Aorta (tissue), 5 donors: ENCODE measurements around the gene SLC25A34. TPM values are rescaled to one million over a fixed set of nuclear protein-coding genes. Genes with fewer than 3 reads are reported as not detected.

ENCODE experiments used
- ATAC-seq: fragments of 200-7000 bp; cut with Tn5 transposase; one replicate; pipeline ENCODE4 v1.9.1; 2022; ENCODE audit warnings: moderate library complexity; ENCODE audit not compliant: low FRiP score
- DNase-seq, 2 donors: peaks; one replicate each; pipeline ENCODE4 v3.0.0-alpha.2; 2020
- H3K27ac ChIP-seq, 2 donors: one replicate each; pipeline ENCODE4 v1.5.1; 2013; ENCODE audit warnings: low read length in 2 of 2, mild to moderate bottlenecking in 2 of 2, moderate library complexity in 2 of 2, control low read depth in 1 of 2, inconsistent platforms in 1 of 2, low read depth in 1 of 2
- H3K27me3 ChIP-seq, 2 donors: one replicate each; pipeline ENCODE4 v1.6.1; 2013; ENCODE audit warnings: control low read depth in 1 of 2, low read length in 1 of 2, mild to moderate bottlenecking in 1 of 2, moderate library complexity in 1 of 2; ENCODE audit not compliant: insufficient read depth in 2 of 2, control insufficient read depth in 1 of 2
- H3K36me3 ChIP-seq, 2 donors: one replicate each; pipeline ENCODE4 v1.6.1; 2013; ENCODE audit warnings: control low read depth in 1 of 2, low read length in 1 of 2, mild to moderate bottlenecking in 1 of 2; ENCODE audit not compliant: insufficient read depth in 2 of 2, control insufficient read depth in 1 of 2
- H3K4me1 ChIP-seq, 2 donors: one replicate each; pipeline ENCODE4 v1.6.1; 2013; ENCODE audit warnings: low read length in 2 of 2, control low read depth in 1 of 2, mild to moderate bottlenecking in 1 of 2, moderate library complexity in 1 of 2; ENCODE audit not compliant: insufficient read depth in 2 of 2, control insufficient read depth in 1 of 2
- H3K4me3 ChIP-seq, 2 donors: one replicate each; pipeline ENCODE4 v1.5.1; 2013; ENCODE audit warnings: low read length in 2 of 2, control low read depth in 1 of 2, mild to moderate bottlenecking in 1 of 2
- H3K9me3 ChIP-seq: one replicate; pipeline ENCODE4 v1.6.1; 2013; ENCODE audit warnings: mild to moderate bottlenecking, low read length; ENCODE audit not compliant: control insufficient read depth
- WGBS, 2 donors: extraction: QIAGEN DNeasy Blood & Tissue Kit; methylation state at CpG; one replicate each; pipeline ENCODE4 v1.1.7; 2013; 5-methylcytosine and 5-hydroxymethylcytosine counted together
- intact Hi-C, 2 donors: fragments of 100-400 bp; cut with DNase I; formaldehyde crosslinking; loops; one replicate each; pipeline versions ENCODE4 v1.14.2 to v1.15.0; 2022
- polyA plus RNA-seq, 2 donors: library from polyadenylated mRNA; stranded (reverse); fragments of 200-250 nt; gene quantifications; one replicate each; pipeline ENCODE4 v1.2.3, GENCODE V29; 2013
- total RNA-seq, 2 donors: library from RNA; stranded (reverse); fragmentation: NEBNext Ultra II Directional; extraction: Animal tissue kit (Norgen Biotek cat#: 25700); gene quantifications; one replicate each; pipeline ENCODE4 v1.2.1, GENCODE V29; 2021
- donor health status: healthy with polysubstance abuse.
- donor health status: Bipolar disorder and iron deficiency.
- donor health status: DM: no; HTN: no; CAD: no.
- donor health status: DM: no; HTN: no; CAD: no.
- donor health status: DM: yes; HTN: yes; CAD: no.

SLC25A34 gene
- total and polyA plus RNA-seq, 4 donors: 2.5 to 9.8 (median 5.0) TPM

- Histone ChIP-seq H3K9me3 (no peaks in the 10 kb centered on the region), H3K4me3 (no peak overlapping the region), H3K27me3 (no peaks in the 10 kb centered on the region), H3K36me3 (no peaks in the 10 kb centered on the region), H3K27ac (no peak overlapping the region), H3K4me1 (no peaks in the 10 kb centered on the region)
- intact Hi-C loops: no loop called here
- ATAC-seq (no peak), DNase-seq (no peak)
- 68 to 72% methylated on average over 8 of the region's 8 CpGs for WGBS, 2 donors
Observed at GRCh38 chr1:15707239-15707925, 28.7 kb upstream of the SLC25A34 start.

- DNase-seq (no peak), ATAC-seq (no peak)
- H3K27me3 ChIP-seq: no peaks in the 10 kb centered on the region
- no peak overlapping the region for H3K4me3 ChIP-seq
- WGBS, 2 donors: 87 to 91% methylated on average over 15 of the region's 15 CpGs
- no peaks in the 10 kb centered on the region for H3K9me3 ChIP-seq
- H3K36me3 ChIP-seq: no peaks in the 10 kb centered on the region
- H3K27ac ChIP-seq: no peak overlapping the region
- no peaks in the 10 kb centered on the region for H3K4me1 ChIP-seq
- intact Hi-C loops: no loop called here
Observed at GRCh38 chr1:15708486-15709137, 27.4 kb upstream of the SLC25A34 start.

- ATAC-seq (no peak), DNase-seq (no peak)
- Histone ChIP-seq H3K36me3 (no peaks in the 10 kb centered on the region), H3K27ac (no peak overlapping the region), H3K27me3 (no peaks in the 10 kb centered on the region), H3K4me1 (no peaks in the 10 kb centered on the region), H3K9me3 (no peaks in the 10 kb centered on the region), H3K4me3 (no peak overlapping the region)
- intact Hi-C loops: no loop called here
- 85 to 90% methylated on average over 4 of the region's 4 CpGs for WGBS, 2 donors
Observed at GRCh38 chr1:15709226-15709625, 26.8 kb upstream of the SLC25A34 start.

- peaks cover 0 to 3% of the 10 kb centered on the region in 2 donors for H3K36me3 ChIP-seq
- no peak overlapping the region for H3K4me3 ChIP-seq
- WGBS, 2 donors: 59 to 61% methylated on average over 4 of the region's 4 CpGs
- ATAC-seq (no peak), DNase-seq (no peak)
- intact Hi-C loops: no loop called here
- H3K27ac ChIP-seq: no peak overlapping the region
- H3K27me3 ChIP-seq: no peaks in the 10 kb centered on the region
- H3K4me1 ChIP-seq: peaks cover 4% of the 10 kb centered on the region in 2 donors
- no peaks in the 10 kb centered on the region for H3K9me3 ChIP-seq
Observed at GRCh38 chr1:15712168-15712567, 23.9 kb upstream of the SLC25A34 start.

- no peak overlapping the region for H3K4me3 ChIP-seq
- ATAC-seq: peak; percentile 52
- intact Hi-C loops: no loop called here
- no peaks in the 10 kb centered on the region for H3K9me3 ChIP-seq
- H3K36me3 ChIP-seq: peaks cover 0 to 3% of the 10 kb centered on the region in 2 donors
- H3K4me1 ChIP-seq: peaks cover 4% of the 10 kb centered on the region in 2 donors
- 12 to 13% methylated on average over 4 of the region's 4 CpGs for WGBS, 2 donors
- DNase-seq: no peak
- H3K27me3 ChIP-seq: no peaks in the 10 kb centered on the region
- H3K27ac ChIP-seq: peak overlapping the region in 1 of 2 donors; percentile 1
Observed at GRCh38 chr1:15714406-15715136, 21.5 kb upstream of the SLC25A34 start.

- ATAC-seq (no peak), DNase-seq (peak in 1 of 2 donors; percentile 36)
- no peaks in the 10 kb centered on the region for H3K9me3 ChIP-seq
- H3K27ac ChIP-seq: no peak overlapping the region
- H3K27me3 ChIP-seq: no peaks in the 10 kb centered on the region
- H3K36me3 ChIP-seq: peaks cover 0 to 3% of the 10 kb centered on the region in 2 donors
- H3K4me1 ChIP-seq: peaks cover 4% of the 10 kb centered on the region in 2 donors
- intact Hi-C loops: no loop called here
- WGBS, 2 donors: 61 to 66% methylated on average over 11 of the region's 11 CpGs
- H3K4me3 ChIP-seq: no peak overlapping the region
Observed at GRCh38 chr1:15717418-15718125, 18.5 kb upstream of the SLC25A34 start.

- 84 to 85% methylated on average over 8 of the region's 8 CpGs for WGBS, 2 donors
- Histone ChIP-seq H3K27ac (no peak overlapping the region), H3K4me3 (no peak overlapping the region), H3K36me3 (peaks cover 0 to 3% of the 10 kb centered on the region in 2 donors), H3K27me3 (no peaks in the 10 kb centered on the region), H3K9me3 (no peaks in the 10 kb centered on the region), H3K4me1 (peaks cover 4% of the 10 kb centered on the region in 2 donors)
- peak in 1 of 2 donors; percentile 36 for DNase-seq
- ATAC-seq: no peak
- intact Hi-C loops: no loop called here
Observed at GRCh38 chr1:15718199-15718601, 17.9 kb upstream of the SLC25A34 start.

- Histone ChIP-seq H3K27me3 (no peaks in the 10 kb centered on the region), H3K4me3 (no peak overlapping the region), H3K27ac (no peak overlapping the region), H3K4me1 (peaks cover under 1 to 2% of the 10 kb centered on the region in 2 donors), H3K9me3 (no peaks in the 10 kb centered on the region), H3K36me3 (peaks cover 0 to 3% of the 10 kb centered on the region in 2 donors)
- 86 to 88% methylated on average over 12 of the region's 12 CpGs for WGBS, 2 donors
- intact Hi-C loops: no loop called here
- DNase-seq: no peak
- ATAC-seq: no peak
Observed at GRCh38 chr1:15719381-15720120, 16.5 kb upstream of the SLC25A34 start.
